ENCODE measurements around the gene CELF4.

DNA sequence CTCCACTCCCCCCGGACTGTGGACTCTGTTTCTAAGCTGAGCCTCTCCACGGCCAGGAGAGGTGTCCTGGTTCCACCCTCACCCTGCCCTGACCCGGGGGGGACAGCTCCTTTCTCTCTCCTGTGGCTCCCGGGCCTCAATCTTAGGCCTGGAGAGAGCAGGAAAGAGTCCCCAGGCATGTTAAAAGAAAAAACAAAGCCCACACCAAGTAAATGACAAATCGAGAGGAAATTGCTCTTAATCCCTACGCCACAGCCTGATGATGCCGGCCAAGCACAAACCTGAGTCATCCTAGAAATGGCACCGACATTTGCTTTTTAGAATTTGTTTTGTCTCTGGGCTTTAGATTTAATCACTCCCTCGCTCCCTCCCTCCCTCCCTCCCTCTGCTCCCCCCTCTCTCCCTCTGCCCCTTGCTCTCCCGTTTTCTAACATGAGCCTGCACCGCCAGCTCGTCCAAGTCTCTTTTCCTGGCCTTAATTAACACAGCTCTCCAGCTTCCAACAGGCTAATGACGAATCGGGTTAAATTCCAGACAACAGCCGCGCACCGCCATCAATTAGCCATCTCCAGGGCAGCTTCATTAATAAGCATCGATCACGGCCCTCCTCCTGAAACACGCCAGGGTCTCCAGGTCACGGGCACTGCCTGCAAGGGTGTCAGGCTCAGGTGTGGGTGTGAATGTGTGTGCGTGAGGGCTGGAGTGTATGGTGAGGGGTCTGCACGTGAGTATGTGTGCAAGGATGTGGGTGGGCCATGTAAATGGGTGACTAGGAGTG lies 230.8 kb downstream of the CELF4 start:
- TF ChIP-seq, protein P1, sequence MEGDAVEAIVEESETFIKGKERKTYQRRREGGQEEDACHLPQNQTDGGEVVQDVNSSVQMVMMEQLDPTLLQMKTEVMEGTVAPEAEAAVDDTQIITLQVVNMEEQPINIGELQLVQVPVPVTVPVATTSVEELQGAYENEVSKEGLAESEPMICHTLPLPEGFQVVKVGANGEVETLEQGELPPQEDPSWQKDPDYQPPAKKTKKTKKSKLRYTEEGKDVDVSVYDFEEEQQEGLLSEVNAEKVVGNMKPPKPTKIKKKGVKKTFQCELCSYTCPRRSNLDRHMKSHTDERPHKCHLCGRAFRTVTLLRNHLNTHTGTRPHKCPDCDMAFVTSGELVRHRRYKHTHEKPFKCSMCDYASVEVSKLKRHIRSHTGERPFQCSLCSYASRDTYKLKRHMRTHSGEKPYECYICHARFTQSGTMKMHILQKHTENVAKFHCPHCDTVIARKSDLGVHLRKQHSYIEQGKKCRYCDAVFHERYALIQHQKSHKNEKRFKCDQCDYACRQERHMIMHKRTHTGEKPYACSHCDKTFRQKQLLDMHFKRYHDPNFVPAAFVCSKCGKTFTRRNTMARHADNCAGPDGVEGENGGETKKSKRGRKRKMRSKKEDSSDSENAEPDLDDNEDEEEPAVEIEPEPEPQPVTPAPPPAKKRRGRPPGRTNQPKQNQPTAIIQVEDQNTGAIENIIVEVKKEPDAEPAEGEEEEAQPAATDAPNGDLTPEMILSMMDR (IDR thresholded peaks at IDR 0.05): no peak
- TF ChIP-seq POLR2A (IDR thresholded peaks at IDR 0.05): no peak
- no peak for TF ChIP-seq EP300 (IDR thresholded peaks at IDR 0.05)

All from upper lobe of left lung (tissue), 4 donors.